NCI-H2196 treated with DMSO at 0.1 percent for 48 hours (cell line): ENCODE data around the gene SREBF2.
"Not testable (repeated sequence)": the region's sequence is repeated elsewhere in the genome, so short reads cannot be mapped to it uniquely, and the experiment has no call there.

ENCODE experiments used
- DNase-seq: peaks from one replicate; lab custom pipeline; 2025; ENCODE audit not compliant: unreplicated experiment; lab: John Stamatoyannopoulos, UW

Gene SREBF2

DNA sequence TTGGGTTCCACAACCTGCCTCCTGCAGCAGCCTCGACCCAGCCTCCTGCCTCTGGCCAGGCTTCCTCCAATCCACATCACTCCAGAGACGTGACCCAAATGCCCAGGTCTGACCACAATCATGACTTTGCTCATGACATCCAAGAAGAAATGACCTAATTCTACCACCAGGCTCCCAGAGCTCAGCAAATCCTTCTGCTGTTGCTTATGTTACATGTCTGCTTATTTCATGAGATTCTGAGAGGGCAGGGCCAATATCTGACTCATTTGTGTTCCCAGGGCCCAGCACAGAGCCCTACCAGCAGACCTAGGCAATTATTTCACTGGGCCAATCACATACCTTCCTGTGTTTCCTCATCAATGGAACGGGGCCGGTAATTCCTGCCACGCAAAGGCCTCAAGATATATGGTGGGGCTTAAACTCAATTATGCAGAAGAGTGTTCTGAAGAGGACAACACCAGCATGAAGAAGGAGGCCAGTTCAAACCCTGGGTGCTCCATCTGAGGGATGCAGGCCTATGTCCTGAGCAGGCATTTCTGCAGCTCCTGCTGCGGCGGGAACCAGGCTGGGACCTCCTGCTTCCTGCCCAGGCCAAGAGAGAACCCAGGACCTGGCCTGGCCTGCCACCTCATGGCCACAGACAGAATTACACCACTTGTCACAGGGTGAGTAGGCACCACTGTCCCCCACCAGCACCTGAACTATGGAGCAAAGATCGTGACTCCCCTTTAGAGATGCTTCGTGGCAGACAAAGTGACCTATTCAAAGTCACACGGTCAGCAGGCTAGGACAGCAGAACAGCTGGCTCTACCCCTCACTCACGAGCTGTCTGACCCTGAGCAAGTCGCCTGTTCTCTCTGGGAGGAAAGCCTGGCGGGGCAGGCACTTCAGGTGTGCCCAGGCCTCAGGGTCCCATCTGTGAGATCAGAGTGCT, 108.2 kb downstream of the SREBF2 start:
- DNase-seq: peak; percentile 67

DNA sequence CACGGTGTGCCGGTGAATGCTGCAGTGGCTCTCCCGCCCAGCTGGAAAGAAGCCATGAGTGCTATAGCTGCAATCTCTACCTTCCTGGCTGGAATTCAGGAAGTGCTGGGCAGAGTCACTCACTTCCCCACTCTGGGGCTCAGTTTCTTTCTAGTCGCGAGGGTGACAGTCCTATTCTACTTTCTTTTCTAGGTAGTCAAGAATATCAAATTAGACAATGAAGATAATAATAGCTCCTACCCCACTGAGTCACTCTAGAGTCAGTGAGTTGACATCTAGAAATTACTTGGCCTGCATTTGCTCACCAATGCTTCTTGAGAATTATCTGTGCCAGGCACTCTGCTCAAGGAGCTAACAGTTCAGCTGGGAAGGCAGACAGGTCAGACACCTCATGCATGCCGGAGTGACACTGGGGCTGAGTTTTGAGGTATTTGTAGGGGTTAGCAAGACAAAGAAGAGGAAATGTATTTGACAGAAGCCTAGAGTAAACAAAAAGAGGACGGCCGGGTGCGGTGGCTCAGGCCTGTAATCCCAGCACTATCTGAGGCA, 110.8 kb downstream of the SREBF2 start:
- no peak for DNase-seq

DNA sequence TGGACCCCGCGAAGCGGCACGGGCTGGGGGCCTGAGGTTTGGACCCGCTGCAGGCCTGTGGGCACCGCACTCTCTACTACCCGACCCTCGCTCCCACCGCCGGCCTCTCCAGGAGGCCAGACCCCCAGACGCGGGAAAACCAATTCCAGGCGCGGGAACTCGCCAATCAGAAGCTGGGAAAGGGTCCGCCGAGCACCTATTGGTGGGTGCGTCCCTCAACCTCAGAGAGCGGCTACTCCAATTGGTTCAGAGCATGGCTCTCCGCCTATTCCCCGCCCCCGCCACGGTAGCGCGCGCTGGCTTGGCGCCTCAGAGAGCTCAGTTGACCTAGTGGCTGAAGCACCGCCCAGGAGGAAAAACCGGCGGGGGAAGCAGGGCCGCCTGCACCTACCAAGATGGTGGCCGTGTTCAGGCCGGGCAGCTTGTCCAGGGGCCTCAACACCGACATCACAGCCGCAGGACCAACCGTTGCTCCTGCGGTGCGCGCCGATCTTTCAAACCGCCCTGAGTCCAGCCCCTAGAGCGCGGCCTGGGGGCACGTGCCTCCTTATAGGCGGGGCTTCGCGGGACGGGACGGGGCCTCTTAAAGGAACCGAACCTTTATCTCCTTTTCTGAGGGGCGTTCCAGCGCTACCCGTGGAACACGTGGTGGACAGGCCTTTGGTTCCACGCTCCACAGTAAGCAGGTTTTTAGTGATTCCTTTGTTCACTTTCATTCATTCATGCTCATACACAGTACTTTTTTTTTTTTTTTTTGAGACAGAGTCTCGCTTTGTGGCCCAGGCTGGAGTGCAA, 113.9 kb downstream of the SREBF2 start, which contains the start of gene CENPM:
Gene CENPM, minus strand, starts transcription at position 524 of the 795 bp plus-strand sequence. Its CDS starts 76 bp downstream, at position 448.
- peak; percentile 93 for DNase-seq

DNA sequence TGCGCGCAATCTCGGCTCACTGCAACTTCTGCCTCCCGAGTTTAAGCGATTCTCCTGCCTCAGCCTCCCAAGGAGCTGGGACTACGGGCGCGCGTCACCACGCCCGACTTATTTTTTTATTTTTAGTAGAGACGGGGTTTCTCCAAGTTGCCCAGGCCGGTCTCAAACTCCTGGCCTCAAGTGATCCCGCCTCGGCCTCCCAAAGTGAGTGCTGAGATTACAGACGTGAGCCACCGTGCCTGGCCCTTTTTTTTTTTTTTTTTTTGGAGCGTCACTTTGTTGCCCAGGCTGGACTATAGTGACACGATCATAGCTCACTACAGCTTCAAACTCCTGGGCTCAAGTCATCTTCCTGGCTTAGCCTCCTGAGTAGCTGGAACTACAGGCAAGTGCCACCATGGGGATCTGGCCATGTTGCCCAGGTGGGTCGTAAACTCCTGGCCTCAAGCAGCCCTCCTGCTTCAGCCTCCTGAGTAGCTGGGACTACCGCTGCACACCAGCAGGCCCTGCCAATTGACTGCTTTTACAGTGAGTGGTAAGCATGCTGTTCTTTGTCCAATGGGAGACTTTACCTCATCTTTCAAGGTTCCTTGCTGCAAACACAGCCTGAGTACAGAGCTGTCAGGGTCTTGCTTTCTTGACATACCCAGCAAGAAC, 114.6 kb downstream of the SREBF2 start:
- DNase-seq: no peak

DNA sequence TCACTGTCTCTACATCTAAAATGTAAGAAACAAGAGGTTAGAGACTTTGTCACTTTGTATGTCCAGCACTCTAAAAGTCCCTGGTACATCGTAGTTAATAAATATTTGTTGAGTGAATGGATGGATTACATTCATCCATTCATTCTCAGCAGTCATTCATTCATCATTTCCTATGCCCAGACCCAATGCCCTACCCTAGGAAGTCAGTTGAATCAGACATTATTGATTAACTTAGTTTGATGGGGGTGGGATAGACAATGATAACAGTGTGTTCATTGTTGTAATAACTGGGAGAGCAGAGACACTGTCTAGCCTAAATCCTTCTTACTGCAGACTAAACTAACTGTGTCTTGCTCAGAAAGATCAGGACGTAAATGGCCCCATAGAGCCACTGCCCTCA, 115.2 kb downstream of the SREBF2 start:
- no peak for DNase-seq

DNA sequence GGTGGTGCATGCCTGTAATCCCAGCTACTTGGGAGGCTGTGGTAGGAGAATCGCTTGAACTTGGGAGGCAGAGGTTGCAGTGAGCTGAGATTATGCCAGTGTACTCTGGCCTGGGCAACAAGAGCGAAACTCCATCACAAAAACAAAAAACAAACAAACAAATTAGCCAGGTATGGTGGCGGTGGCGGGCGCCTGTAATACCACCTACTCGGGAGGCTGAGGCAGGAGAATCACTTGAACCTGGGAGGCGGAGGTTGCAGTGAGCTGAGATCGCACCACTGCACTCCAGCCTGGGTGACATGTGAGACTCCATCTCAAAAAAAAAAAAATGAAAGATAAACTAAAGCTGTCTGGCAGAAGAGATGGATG, 116.0 kb downstream of the SREBF2 start:
- DNase-seq: not testable (repeated sequence)

DNA sequence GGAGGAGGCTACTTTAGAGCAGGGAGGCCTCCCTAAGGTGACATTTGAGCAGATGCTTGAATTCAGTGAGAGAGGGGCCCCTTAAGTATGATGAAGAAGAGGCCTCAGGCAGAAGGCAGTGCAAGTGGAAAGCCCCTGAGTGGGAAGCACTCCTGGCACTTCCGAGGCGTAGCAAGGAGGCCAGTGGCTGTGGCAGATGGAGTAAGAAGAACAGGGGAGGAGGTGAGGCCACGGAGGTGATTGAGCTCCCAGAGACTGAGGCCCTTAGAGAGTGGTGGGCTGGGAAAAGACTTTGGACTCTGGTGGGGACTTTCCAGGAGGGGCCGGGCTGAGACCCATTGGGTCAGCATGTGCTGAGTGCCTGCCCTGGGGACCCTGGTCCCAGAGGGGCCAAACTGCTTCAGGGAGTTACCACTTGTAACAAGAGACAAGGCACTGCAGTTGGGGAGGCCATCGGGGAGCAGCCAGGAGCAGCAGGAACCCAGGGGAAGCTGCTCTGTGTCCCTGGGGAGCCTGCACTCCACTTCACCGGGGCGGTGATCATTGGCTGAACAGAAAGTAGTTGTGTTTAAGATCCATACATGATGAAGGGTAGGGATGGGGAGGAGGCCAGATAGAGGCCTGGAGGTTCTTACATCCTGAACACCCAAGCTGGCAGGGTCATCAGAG, 116.5 kb downstream of the SREBF2 start:
- no peak for DNase-seq

DNA sequence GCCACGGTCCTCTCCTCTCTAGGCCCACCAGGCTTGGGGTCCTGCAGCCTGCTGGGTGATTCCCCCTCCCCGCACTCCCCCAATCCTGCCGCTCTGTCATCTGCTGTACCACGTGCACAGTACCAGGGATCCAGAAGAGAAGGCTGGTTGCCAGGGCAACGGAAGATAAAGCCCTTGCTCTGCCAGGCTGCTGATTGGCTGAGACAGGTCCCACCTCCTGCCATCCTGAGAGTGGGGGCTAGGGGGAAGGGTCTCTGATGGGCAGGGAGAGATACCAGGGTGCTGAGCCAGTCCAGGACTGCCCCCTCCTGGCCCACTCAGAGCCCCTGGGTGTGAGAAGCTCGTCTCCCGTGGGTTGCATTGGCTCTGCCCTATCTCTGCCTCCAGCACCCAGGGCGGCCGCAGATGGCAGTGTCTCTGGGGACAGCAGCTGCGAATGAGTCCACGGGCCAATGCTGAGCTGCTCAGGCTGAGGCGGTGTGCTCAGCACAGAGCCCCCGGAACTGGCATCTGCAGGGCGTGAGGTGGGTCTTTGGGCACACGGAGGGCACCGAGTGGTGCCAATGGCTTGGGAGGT, 119.1 kb downstream of the SREBF2 start, which contains the start of gene SMIM45:
Gene SMIM45, plus strand, starts transcription at position 253 of the 577 bp plus-strand sequence.
- DNase-seq: no peak

DNA sequence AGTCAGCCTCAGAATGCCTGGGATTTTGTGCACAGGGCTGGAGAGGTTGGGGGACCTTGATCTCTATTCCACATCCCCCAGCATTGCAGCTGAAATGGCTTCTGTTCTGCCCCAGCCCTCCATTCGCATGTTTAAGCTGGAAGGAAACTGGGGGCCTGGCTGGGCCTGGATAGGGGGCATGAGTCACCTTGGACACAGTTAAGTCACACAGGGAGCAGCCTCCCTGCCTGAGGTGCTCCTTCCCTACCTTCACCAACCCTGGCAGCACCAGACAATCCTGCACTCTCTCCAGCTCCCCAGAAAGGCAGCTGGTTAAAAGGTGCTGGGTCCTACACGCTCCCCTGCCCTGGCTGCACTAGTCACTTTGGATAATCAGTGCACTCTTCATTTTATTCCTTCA, 119.8 kb downstream of the SREBF2 start:
- DNase-seq: no peak
